ENCODE results near the gene RABL6. TPM values are rescaled to one million over a fixed set of nuclear protein-coding genes. Genes with fewer than 3 reads are reported as not detected.

RABL6 gene
- total RNA-seq, 1 donor = 64.8 TPM

Small RNA genes within 50 kb of the gene (small RNA-seq; reads per million reads assigned to genes)
- gene AL355987.2 (not detected), gene ATP6V1G1P3 (not detected), gene MIR4292 (not detected), gene MIR4479 (not detected)

Other genes starting within 250 kb of the RABL6 start
- gene EGFL7, start 145.0 kb upstream of the RABL6 start, total RNA-seq = 3.3 and 6.2 TPM in 2 replicates
- gene AGPAT2, start 120.5 kb upstream of the RABL6 start, total RNA-seq = 26.5 and 30.0 TPM in 2 replicates
- gene DIPK1B, start 95.4 kb upstream of the RABL6 start, total RNA-seq = not detected in 2 replicates
- not detected in 2 replicates for gene LCN10, start 65.0 kb upstream of the RABL6 start, total RNA-seq
- not detected in 2 replicates for gene LCN6, start 59.4 kb upstream of the RABL6 start, total RNA-seq
- gene LCN8, start 49.7 kb upstream of the RABL6 start, total RNA-seq = not detected in 2 replicates
- gene LCN15, start 43.4 kb upstream of the RABL6 start, total RNA-seq = not detected in 2 replicates
- gene TMEM141, start 16.6 kb upstream of the RABL6 start, total RNA-seq = 31.8 and 39.8 TPM in 2 replicates
- under 0.01 TPM in 1 of 2 replicates, not detected in the other for gene CCDC183, start 11.6 kb upstream of the RABL6 start, total RNA-seq
- 0.88 and 1.1 TPM in 2 replicates for gene AJM1, start 34.5 kb downstream of the RABL6 start, total RNA-seq
- gene PHPT1, start 41.5 kb downstream of the RABL6 start, total RNA-seq = 54.2 and 59.0 TPM in 2 replicates
- 0.88 and 1.4 TPM in 2 replicates for gene MAMDC4, start 44.4 kb downstream of the RABL6 start, total RNA-seq
- 126 and 173 TPM in 2 replicates for gene EDF1, start 58.4 kb downstream of the RABL6 start, total RNA-seq
- gene TRAF2, start 78.6 kb downstream of the RABL6 start, total RNA-seq = 6.2 and 6.8 TPM in 2 replicates
- gene FBXW5, start 136.8 kb downstream of the RABL6 start, total RNA-seq = 143 and 157 TPM in 2 replicates
- 1.2 TPM in 1 of 2 replicates, not detected in the other for gene C8G, start 137.3 kb downstream of the RABL6 start, total RNA-seq
- gene LCN12, start 144.3 kb downstream of the RABL6 start, total RNA-seq = not detected in 2 replicates
- gene PTGDS, start 169.6 kb downstream of the RABL6 start, total RNA-seq = 37.4 and 57.9 TPM in 2 replicates
- gene LCNL1, start 175.0 kb downstream of the RABL6 start, total RNA-seq = 4.4 and 5.4 TPM in 2 replicates
- 13.3 and 16.6 TPM in 2 replicates for gene PAXX, start 184.5 kb downstream of the RABL6 start, total RNA-seq
- gene CLIC3, start 188.6 kb downstream of the RABL6 start, total RNA-seq = 1.5 and 2.5 TPM in 2 replicates
- gene ABCA2, start 220.3 kb downstream of the RABL6 start, total RNA-seq = 19.4 and 20.3 TPM in 2 replicates
- not detected in 2 replicates for gene FUT7, start 224.1 kb downstream of the RABL6 start, total RNA-seq
- gene NPDC1, start 238.2 kb downstream of the RABL6 start, total RNA-seq = 10.0 and 10.1 TPM in 2 replicates
- gene ENTPD2, start 246.1 kb downstream of the RABL6 start, total RNA-seq = not detected in 2 replicates